PC-3 (cell line): ENCODE data around the gene PCDH9. TPM values are rescaled to one million over a fixed set of nuclear protein-coding genes. Genes with fewer than 3 reads are reported as not detected.

Source experiments
- ATAC-seq: fragments of 200-7000 bp; cut with Tn5 transposase; 2 replicates; pipeline ENCODE4 v1.9.1; 2020; ENCODE audit warnings: mild to moderate bottlenecking, moderate library complexity
- BruUV-seq: library from RNA; stranded (reverse); fragments of 400-500 nt; replicated peaks from 2 replicates; lab custom pipeline; 2021; lab: Mats Ljungman, UMichigan
- CTCF ChIA-PET: fragments of 300-600 bp; sonication (Branson Sonifier 250); formaldehyde crosslinking; loops from one replicate; lab custom pipeline; 2022; ENCODE audit warnings: antibody characterized with exemption; lab: Charles Lee
- POLR2A ChIA-PET: fragments of 300-600 bp; sonication (Branson Sonifier 250); formaldehyde crosslinking; loops from one replicate; lab custom pipeline; 2022; ENCODE audit warnings: antibody characterized with exemption; ENCODE audit not compliant: unreplicated experiment; lab: Charles Lee
- DNase-seq: peaks from one replicate; pipeline ENCODE4 v3.0.0-alpha.2; 2015
- H2AFZ ChIP-seq: fragments of 300-600 bp; sonication (generic); 2 replicates; pipeline ENCODE4 v1.6.0; 2016; ENCODE audit warnings: antibody characterized with exemption, low read length
- H3F3A ChIP-seq: fragments of 300-600 bp; sonication (generic); one replicate; pipeline ENCODE4 v1.6.0; 2017; ENCODE audit warnings: antibody characterized with exemption, low read length, control low read depth, mild to moderate bottlenecking; ENCODE audit not compliant: unreplicated experiment
- H3K27ac ChIP-seq: fragments of 300-600 bp; sonication (generic); 2 replicates; pipeline ENCODE4 v1.5.1; 2016; ENCODE audit warnings: mild to moderate bottlenecking, low read length
- H3K27me3 ChIP-seq: fragments of 300-600 bp; sonication (generic); 2 replicates; pipeline ENCODE4 v1.6.1; 2016; ENCODE audit warnings: low read length, mixed read lengths
- H3K36me3 ChIP-seq: fragments of 300-600 bp; sonication (generic); 2 replicates; pipeline ENCODE4 v1.6.1; 2016; ENCODE audit warnings: low read depth, mixed run types, low read length, mixed read lengths
- H3K4me1 ChIP-seq: fragments of 300-600 bp; sonication (generic); 2 replicates; pipeline ENCODE4 v1.5.1; 2016; ENCODE audit warnings: low read length; ENCODE audit not compliant: insufficient read depth
- H3K4me2 ChIP-seq: fragments of 300-600 bp; sonication (generic); 2 replicates; pipeline ENCODE4 v1.6.0; 2016; ENCODE audit warnings: low read length
- H3K4me3 ChIP-seq: fragments of 300-600 bp; sonication (generic); 2 replicates; pipeline ENCODE4 v1.5.1; 2016; ENCODE audit warnings: mild to moderate bottlenecking, low read length, mixed read lengths
- H3K79me2 ChIP-seq: fragments of 300-600 bp; sonication (generic); 2 replicates; pipeline ENCODE4 v1.6.1; 2017; ENCODE audit warnings: low read length, mixed read lengths
- H3K9ac ChIP-seq: fragments of 300-600 bp; sonication (generic); 2 replicates; pipeline ENCODE4 v1.6.0; 2016; ENCODE audit warnings: mild to moderate bottlenecking, low read length
- H3K9me2 ChIP-seq: fragments of 300-600 bp; sonication (generic); replicated peaks from 2 replicates; pipeline ENCODE4 v1.6.1; 2016; ENCODE audit warnings: mixed run types, low read length, mixed read lengths
- H3K9me3 ChIP-seq: fragments of 300-600 bp; sonication (generic); 2 replicates; pipeline ENCODE4 v1.6.1; 2016; ENCODE audit warnings: low read length, mixed read lengths
- H4K20me1 ChIP-seq: fragments of 300-600 bp; sonication (generic); 2 replicates; pipeline ENCODE4 v1.6.1; 2016; ENCODE audit warnings: low read length, mixed read lengths
- EZH2 ChIP-seq: fragments of 300-600 bp; sonication (generic); IDR thresholded peaks from one replicate; pipeline ENCODE4 v1.6.1; 2017; ENCODE audit warnings: antibody characterized with exemption, mild to moderate bottlenecking, low read length; ENCODE audit not compliant: unreplicated experiment
- EZH2phosphoT487 ChIP-seq: fragments of 300-600 bp; sonication (generic); IDR thresholded peaks from 2 replicates; pipeline ENCODE4 v1.6.1; 2018; ENCODE audit warnings: mild to moderate bottlenecking, antibody characterized with exemption, low read length, borderline replicate concordance
- intact Hi-C: fragments of 100-400 bp; cut with micrococcal nuclease; formaldehyde crosslinking; loops from 2 replicates; pipeline ENCODE4 v1.9.0; 2023
- total RNA-seq: library from RNA; depleted of rRNA; stranded (reverse); fragments of >200 nt; gene quantifications from 2 replicates; pipeline ENCODE4 v1.2.3, GENCODE V29; 2014
- TF ChIP-seq, protein P1 (sequence below): fragments of 300-600 bp; sonication (generic); conservative IDR thresholded peaks from 2 replicates; pipeline ENCODE4 v1.5.1; 2017; ENCODE audit warnings: antibody characterized with exemption, low read depth, mild to moderate bottlenecking, low read length

The PCDH9 gene
- total RNA-seq, 1 experiment from 2014 or later = 0.98 TPM

DNA sequence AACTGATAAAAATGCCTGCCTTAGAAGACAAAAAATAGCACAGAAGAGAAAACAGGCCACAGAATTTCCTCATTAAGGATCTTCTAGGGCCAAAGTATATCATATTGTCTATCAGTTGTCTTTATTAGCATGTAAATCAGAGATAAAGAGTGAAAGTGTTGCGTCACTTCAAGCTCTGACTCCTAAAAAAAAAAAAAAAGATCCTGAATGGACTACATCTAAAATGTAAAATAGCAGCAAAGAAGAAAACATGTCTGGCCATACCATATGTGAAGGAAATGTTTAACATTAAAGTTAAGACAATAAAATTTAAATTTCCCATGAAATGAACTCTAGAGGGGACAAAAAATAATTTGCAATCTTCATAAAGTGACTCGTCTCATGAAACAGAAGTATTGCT is 237.4 kb downstream of the PCDH9 start:
- Histone ChIP-seq H2AFZ (no peak overlapping the region), H3K27ac (no peak overlapping the region), H3K9me3 (no peaks in the 10 kb centered on the region), H4K20me1 (no peaks in the 10 kb centered on the region), H3K79me2 (no peaks in the 10 kb centered on the region), H3F3A (no peaks in the 10 kb centered on the region), H3K9me2 (no peaks in the 10 kb centered on the region), H3K27me3 (no peaks in the 10 kb centered on the region), H3K4me1 (no peaks in the 10 kb centered on the region), H3K4me3 (no peak overlapping the region), H3K36me3 (no peaks in the 10 kb centered on the region), H3K4me2 (no peak overlapping the region), H3K9ac (no peak overlapping the region)
- TF ChIP-seq EZH2phosphoT487 (no peak), EZH2 (no peak)
- TF ChIP-seq, protein P1, sequence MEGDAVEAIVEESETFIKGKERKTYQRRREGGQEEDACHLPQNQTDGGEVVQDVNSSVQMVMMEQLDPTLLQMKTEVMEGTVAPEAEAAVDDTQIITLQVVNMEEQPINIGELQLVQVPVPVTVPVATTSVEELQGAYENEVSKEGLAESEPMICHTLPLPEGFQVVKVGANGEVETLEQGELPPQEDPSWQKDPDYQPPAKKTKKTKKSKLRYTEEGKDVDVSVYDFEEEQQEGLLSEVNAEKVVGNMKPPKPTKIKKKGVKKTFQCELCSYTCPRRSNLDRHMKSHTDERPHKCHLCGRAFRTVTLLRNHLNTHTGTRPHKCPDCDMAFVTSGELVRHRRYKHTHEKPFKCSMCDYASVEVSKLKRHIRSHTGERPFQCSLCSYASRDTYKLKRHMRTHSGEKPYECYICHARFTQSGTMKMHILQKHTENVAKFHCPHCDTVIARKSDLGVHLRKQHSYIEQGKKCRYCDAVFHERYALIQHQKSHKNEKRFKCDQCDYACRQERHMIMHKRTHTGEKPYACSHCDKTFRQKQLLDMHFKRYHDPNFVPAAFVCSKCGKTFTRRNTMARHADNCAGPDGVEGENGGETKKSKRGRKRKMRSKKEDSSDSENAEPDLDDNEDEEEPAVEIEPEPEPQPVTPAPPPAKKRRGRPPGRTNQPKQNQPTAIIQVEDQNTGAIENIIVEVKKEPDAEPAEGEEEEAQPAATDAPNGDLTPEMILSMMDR = no peak
- CTCF ChIA-PET = no interaction called here
- intact Hi-C loops = loop anchor here (10.0 kb wide), 1 partner anchor 232 kb away; no protein-coding TSS in a partner anchor
- DNase-seq = no peak
- POLR2A ChIA-PET = no interaction called here
- no TSS peak for BruUV-seq
- no peak for ATAC-seq

DNA sequence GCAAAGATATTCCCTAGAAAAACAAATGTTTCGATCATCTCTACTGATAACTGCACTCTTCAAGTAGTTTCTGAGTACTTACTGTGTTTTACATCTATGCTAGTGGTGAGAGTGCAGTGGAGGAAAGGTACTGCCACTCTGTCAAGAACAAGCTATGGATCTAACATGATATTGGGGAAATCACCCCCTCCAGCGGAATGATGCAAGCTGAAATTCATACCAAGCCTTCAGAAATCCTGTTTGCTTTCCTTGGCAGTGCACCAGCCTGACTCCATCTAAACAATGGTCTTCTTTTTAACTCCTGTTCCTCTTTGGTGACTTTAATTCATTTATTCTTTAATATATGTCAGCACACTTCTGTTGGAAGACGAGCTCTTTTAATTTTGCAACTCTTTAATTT is 238.0 kb downstream of the PCDH9 start:
- Histone ChIP-seq H3K9me3 (no peaks in the 10 kb centered on the region), H2AFZ (no peak overlapping the region), H3K4me2 (no peak overlapping the region), H3K27me3 (no peaks in the 10 kb centered on the region), H3K9me2 (no peaks in the 10 kb centered on the region), H3K4me1 (no peaks in the 10 kb centered on the region), H3K9ac (no peak overlapping the region), H3F3A (no peaks in the 10 kb centered on the region), H3K4me3 (no peak overlapping the region), H3K36me3 (no peaks in the 10 kb centered on the region), H3K79me2 (no peaks in the 10 kb centered on the region), H3K27ac (no peak overlapping the region), H4K20me1 (no peaks in the 10 kb centered on the region)
- CTCF ChIA-PET = no interaction called here
- no peak for ATAC-seq
- POLR2A ChIA-PET = no interaction called here
- BruUV-seq = no TSS peak
- DNase-seq = no peak
- TF ChIP-seq, protein P1 = no peak
- TF ChIP-seq EZH2 (no peak), EZH2phosphoT487 (no peak)
- intact Hi-C loops = loop anchor here (10.0 kb wide), 1 partner anchor 233 kb away; no protein-coding TSS in a partner anchor

DNA sequence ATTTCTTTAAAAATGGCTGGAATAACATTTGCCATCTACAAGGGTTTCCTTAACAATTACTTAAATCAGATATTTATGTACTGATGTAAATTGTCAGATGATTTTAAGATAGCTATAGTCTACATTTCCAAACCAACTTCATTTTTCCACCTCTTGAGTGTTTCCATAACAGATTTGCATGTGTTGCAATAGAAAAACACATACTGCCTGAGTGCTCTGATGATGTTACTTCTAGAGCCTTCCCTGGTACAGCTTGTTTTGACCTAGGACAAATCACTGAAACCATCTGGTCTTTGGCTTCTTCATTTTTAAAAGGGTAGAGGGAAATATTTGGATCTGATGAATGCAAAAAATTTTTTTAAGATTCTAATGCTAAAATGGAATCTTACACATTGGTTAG is 245.9 kb downstream of the PCDH9 start:
- BruUV-seq = no TSS peak
- Histone ChIP-seq H3K9me2 (no peaks in the 10 kb centered on the region), H3K27ac (no peak overlapping the region), H3K4me1 (no peaks in the 10 kb centered on the region), H3K9ac (no peak overlapping the region), H3K27me3 (no peaks in the 10 kb centered on the region), H3K36me3 (no peaks in the 10 kb centered on the region), H3F3A (no peaks in the 10 kb centered on the region), H3K79me2 (no peaks in the 10 kb centered on the region), H3K4me3 (no peak overlapping the region), H2AFZ (no peak overlapping the region), H3K4me2 (no peak overlapping the region), H4K20me1 (no peaks in the 10 kb centered on the region), H3K9me3 (no peaks in the 10 kb centered on the region)
- DNase-seq (no peak), ATAC-seq (no peak)
- ChIA-PET CTCF (no interaction called here), POLR2A (no interaction called here)
- intact Hi-C loops = no loop called here
- TF ChIP-seq EZH2 (no peak), EZH2phosphoT487 (no peak)
- TF ChIP-seq, protein P1 = no peak
